ENCODE data around the gene CAMK4.
"Not testable (repeated sequence)": the region's sequence is repeated elsewhere in the genome, so short reads cannot be mapped to it uniquely, and the experiment has no call there.

CAMK4 gene

GRCh38 chr5:111229871-111230810 lies 6.0 kb downstream of the CAMK4 start:
- DNase-seq = no peak

GRCh38 chr5:111231119-111231518 lies 6.9 kb downstream of the CAMK4 start:
- DNase-seq = peak; percentile 24 to 48

GRCh38 chr5:111232311-111233051 lies 8.3 kb downstream of the CAMK4 start:
- no peak for DNase-seq

GRCh38 chr5:111233052-111233374 lies 8.8 kb downstream of the CAMK4 start:
- no peak for DNase-seq

GRCh38 chr5:111234125-111234524 lies 9.9 kb downstream of the CAMK4 start:
- DNase-seq = no peak

GRCh38 chr5:111235635-111236034 lies 11.5 kb downstream of the CAMK4 start:
- no peak for DNase-seq

GRCh38 chr5:111236348-111236747 lies 12.2 kb downstream of the CAMK4 start:
- no peak for DNase-seq

- DNase-seq = no peak
These were observed 12.8 kb downstream of the CAMK4 start for GRCh38 chr5:111236995-111237394.

- DNase-seq = no peak
These were observed 13.3 kb downstream of the CAMK4 start for GRCh38 chr5:111237470-111237869.

GRCh38 chr5:111238431-111239225 lies 14.4 kb downstream of the CAMK4 start:
- DNase-seq = no peak

GRCh38 chr5:111241696-111242095 lies 17.5 kb downstream of the CAMK4 start:
- DNase-seq = no peak

- no peak for DNase-seq
These were observed 18.4 kb downstream of the CAMK4 start for GRCh38 chr5:111242606-111243005.

- DNase-seq = no peak
These were observed 19.1 kb downstream of the CAMK4 start for GRCh38 chr5:111243318-111243717.

- no peak for DNase-seq
These were observed 21.5 kb downstream of the CAMK4 start for GRCh38 chr5:111245654-111246053.

- no peak for DNase-seq
These were observed 22.3 kb downstream of the CAMK4 start for GRCh38 chr5:111246459-111246858.

GRCh38 chr5:111248571-111248970 lies 24.4 kb downstream of the CAMK4 start:
- DNase-seq = no peak

GRCh38 chr5:111251921-111252320 lies 27.7 kb downstream of the CAMK4 start:
- DNase-seq = no peak

- DNase-seq = no peak
These were observed 28.8 kb downstream of the CAMK4 start for GRCh38 chr5:111252799-111253545.

GRCh38 chr5:111254613-111255012 lies 30.4 kb downstream of the CAMK4 start:
- no peak for DNase-seq

GRCh38 chr5:111255169-111255568 lies 31.0 kb downstream of the CAMK4 start:
- no peak for DNase-seq

GRCh38 chr5:111256128-111256527 lies 31.9 kb downstream of the CAMK4 start:
- DNase-seq = no peak

GRCh38 chr5:111257610-111258009 lies 33.4 kb downstream of the CAMK4 start:
- DNase-seq = not testable (repeated sequence)

- DNase-seq = no peak
These were observed 35.5 kb downstream of the CAMK4 start for GRCh38 chr5:111259636-111260035.
